A549 treated with CpdA at 1 μM for 4 hours (cell line): Measurements from ENCODE around the gene B3GALT5. TPM values are rescaled to one million over a fixed set of nuclear protein-coding genes. Genes with fewer than 3 reads are reported as not detected.

Source experiments
- total RNA-seq: library from RNA; stranded (reverse); fragments of 200-300 nt; extraction: Qiagen RNA extraction; gene quantifications from 5 replicates; pipeline ENCODE4 v1.2.3, GENCODE V29; 2022; ENCODE audit warnings: low read depth

The B3GALT5 gene
- total RNA-seq, result 0.24 to 0.34 TPM (median 0.29 TPM) in 5 replicates

GRCh38 chr21:39612233-39613040 is at the start of gene B3GALT5:
TSS of gene B3GALT5 (plus strand) at chr21:39612940. CDS start at chr21:39660560, 47,620 bp downstream.

Other genes with a start within 250 kb of the B3GALT5 start
- gene LCA5L, start 167.2 kb upstream of the B3GALT5 start, total RNA-seq, result 0.97 to 2.6 TPM (median 1.3 TPM) in 5 replicates
- gene SH3BGR, start 161.0 kb upstream of the B3GALT5 start, total RNA-seq, result 1.1 to 2.4 TPM (median 1.5 TPM) in 4 of 5 replicates, not detected in the other
- not detected in 5 replicates for gene IGSF5, start 132.2 kb downstream of the B3GALT5 start, total RNA-seq